ENCODE data around the gene TNP1. TPM values are rescaled to one million over a fixed set of nuclear protein-coding genes. Genes with fewer than 3 reads are reported as not detected.

TNP1 gene
- total and polyA plus RNA-seq, 4 donors: not detected

DNA sequence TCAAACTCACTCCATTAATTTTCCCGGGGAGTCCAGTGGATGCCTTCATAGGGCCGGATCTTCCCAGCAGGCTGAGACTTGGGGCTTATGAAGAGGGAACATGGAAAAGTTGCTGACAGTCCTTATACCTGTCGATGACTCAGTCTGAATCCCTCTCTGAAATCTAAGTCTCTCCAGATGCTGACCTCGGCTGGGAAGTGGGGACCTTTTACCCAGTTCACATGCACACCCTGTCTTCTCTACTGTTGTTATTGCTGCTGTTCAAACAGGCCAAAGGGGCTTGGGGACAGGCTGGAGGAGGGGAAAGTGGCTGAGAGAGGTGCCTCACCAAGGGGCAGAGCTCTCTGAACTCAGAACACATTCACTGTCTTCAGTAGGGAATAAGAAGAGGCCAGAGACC lies 4.1 kb upstream of the TNP1 start:
- no peak for DNase-seq (ENCODE audit: low spot score)
- no peak overlapping the region for H3K9ac ChIP-seq (ENCODE audit: low read depth in 1 of 2, low read length in 2 of 2)
- no peak overlapping the region for H3K27ac ChIP-seq (ENCODE audit: low read depth in 1 of 2, low read length in 2 of 2)
- H3K36me3 ChIP-seq (ENCODE audit: control insufficient read depth in 4 of 4, insufficient read depth in 3 of 4, low read depth in 1 of 4, low read length in 3 of 4): no peaks in the 10 kb centered on the region
- H3K27me3 ChIP-seq (ENCODE audit: control insufficient read depth in 4 of 4, insufficient read depth in 4 of 4, low read length in 3 of 4): no peaks in the 10 kb centered on the region
- no peaks in the 10 kb centered on the region for H3K4me1 ChIP-seq (ENCODE audit: control insufficient read depth in 4 of 4, insufficient read depth in 4 of 4, low read length in 3 of 4)
- WGBS: 81% methylated on average over 4 of the region's 4 CpGs
- H3K4me3 ChIP-seq (ENCODE audit: low read depth in 1 of 3, low read length in 3 of 3): no peak overlapping the region
- no peaks in the 10 kb centered on the region for H3K9me3 ChIP-seq (ENCODE audit: control insufficient read depth in 4 of 4, low read length in 3 of 4)
- TF ChIP-seq SP1 (IDR thresholded peaks at IDR 0.05) (no peak), HNF4G (IDR thresholded peaks at IDR 0.05) (no peak), YY1 (IDR thresholded peaks at IDR 0.05) (no peak), RAD21 (IDR thresholded peaks at IDR 0.05) (no peak)
- TF ChIP-seq, protein P1, sequence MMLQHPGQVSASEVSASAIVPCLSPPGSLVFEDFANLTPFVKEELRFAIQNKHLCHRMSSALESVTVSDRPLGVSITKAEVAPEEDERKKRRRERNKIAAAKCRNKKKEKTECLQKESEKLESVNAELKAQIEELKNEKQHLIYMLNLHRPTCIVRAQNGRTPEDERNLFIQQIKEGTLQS (IDR thresholded peaks at IDR 0.05): no peak
- TF ChIP-seq, protein P2, sequence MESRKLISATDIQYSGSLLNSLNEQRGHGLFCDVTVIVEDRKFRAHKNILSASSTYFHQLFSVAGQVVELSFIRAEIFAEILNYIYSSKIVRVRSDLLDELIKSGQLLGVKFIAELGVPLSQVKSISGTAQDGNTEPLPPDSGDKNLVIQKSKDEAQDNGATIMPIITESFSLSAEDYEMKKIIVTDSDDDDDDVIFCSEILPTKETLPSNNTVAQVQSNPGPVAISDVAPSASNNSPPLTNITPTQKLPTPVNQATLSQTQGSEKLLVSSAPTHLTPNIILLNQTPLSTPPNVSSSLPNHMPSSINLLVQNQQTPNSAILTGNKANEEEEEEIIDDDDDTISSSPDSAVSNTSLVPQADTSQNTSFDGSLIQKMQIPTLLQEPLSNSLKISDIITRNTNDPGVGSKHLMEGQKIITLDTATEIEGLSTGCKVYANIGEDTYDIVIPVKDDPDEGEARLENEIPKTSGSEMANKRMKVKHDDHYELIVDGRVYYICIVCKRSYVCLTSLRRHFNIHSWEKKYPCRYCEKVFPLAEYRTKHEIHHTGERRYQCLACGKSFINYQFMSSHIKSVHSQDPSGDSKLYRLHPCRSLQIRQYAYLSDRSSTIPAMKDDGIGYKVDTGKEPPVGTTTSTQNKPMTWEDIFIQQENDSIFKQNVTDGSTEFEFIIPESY (IDR thresholded peaks at IDR 0.05): no peak

DNA sequence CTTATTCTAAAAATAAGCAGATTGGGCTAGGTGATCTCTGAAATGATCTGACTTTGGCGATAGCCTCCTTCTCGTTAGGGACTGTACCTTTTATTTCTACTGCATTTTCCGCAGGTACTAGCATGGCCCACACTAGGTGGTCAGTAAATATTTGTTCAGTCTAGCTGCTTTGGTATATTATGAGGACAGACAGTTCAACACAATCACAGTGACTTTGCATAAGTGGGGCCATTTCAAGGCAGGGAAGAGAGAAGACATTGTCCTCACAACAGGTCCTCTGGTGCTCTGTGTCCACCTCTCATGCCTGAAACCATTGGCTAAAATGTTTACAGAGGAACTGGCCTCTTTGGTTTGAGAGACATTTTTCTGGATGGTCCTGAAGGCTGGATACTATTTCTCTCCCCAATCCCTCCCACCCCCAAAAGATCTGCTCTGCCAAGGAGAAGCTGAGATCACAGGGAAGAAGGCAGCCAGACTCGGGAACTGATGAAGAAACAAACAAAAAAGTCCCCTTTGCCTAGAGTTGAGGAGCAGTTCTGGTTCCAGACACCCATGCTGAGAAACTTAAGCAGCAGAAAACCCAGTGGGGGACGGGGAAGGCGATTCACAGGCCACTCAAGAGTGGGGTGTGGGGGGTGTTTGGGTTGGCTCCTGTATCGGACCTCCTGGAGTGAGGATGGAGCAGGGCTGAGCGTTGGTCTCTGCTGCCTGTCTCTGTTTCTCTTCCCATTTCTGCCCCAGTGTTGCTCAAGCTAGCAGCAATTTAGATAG lies 2.9 kb upstream of the TNP1 start:
- no peak for TF ChIP-seq SP1 (IDR thresholded peaks at IDR 0.05)
- no peak for TF ChIP-seq EGR1 (IDR thresholded peaks at IDR 0.05; ENCODE audit: low read depth in 2 of 2)
- TF ChIP-seq, protein P3, sequence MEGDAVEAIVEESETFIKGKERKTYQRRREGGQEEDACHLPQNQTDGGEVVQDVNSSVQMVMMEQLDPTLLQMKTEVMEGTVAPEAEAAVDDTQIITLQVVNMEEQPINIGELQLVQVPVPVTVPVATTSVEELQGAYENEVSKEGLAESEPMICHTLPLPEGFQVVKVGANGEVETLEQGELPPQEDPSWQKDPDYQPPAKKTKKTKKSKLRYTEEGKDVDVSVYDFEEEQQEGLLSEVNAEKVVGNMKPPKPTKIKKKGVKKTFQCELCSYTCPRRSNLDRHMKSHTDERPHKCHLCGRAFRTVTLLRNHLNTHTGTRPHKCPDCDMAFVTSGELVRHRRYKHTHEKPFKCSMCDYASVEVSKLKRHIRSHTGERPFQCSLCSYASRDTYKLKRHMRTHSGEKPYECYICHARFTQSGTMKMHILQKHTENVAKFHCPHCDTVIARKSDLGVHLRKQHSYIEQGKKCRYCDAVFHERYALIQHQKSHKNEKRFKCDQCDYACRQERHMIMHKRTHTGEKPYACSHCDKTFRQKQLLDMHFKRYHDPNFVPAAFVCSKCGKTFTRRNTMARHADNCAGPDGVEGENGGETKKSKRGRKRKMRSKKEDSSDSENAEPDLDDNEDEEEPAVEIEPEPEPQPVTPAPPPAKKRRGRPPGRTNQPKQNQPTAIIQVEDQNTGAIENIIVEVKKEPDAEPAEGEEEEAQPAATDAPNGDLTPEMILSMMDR (IDR thresholded peaks at IDR 0.05; ENCODE audit: low read depth, low read length, missing input control): no peak
- no peak for TF ChIP-seq JUND (IDR thresholded peaks at IDR 0.05)
- H3K4me1 ChIP-seq (ENCODE audit: control insufficient read depth in 4 of 4, insufficient read depth in 4 of 4, low read length in 3 of 4): no peaks in the 10 kb centered on the region
- no peaks in the 10 kb centered on the region for H3K27me3 ChIP-seq (ENCODE audit: control insufficient read depth in 4 of 4, insufficient read depth in 4 of 4, low read length in 3 of 4)
- H3K9ac ChIP-seq (ENCODE audit: low read depth in 1 of 2, low read length in 2 of 2): no peak overlapping the region
- no peak overlapping the region for H3K27ac ChIP-seq (ENCODE audit: low read depth in 1 of 2, low read length in 2 of 2)
- no peak for DNase-seq (ENCODE audit: low spot score)
- H3K4me3 ChIP-seq (ENCODE audit: low read depth in 1 of 3, low read length in 3 of 3): no peak overlapping the region
- H3K9me3 ChIP-seq (ENCODE audit: control insufficient read depth in 4 of 4, low read length in 3 of 4): no peaks in the 10 kb centered on the region
- 78% methylated on average over 8 of the region's 8 CpGs for WGBS
- no peaks in the 10 kb centered on the region for H3K36me3 ChIP-seq (ENCODE audit: control insufficient read depth in 4 of 4, insufficient read depth in 3 of 4, low read depth in 1 of 4, low read length in 3 of 4)

DNA sequence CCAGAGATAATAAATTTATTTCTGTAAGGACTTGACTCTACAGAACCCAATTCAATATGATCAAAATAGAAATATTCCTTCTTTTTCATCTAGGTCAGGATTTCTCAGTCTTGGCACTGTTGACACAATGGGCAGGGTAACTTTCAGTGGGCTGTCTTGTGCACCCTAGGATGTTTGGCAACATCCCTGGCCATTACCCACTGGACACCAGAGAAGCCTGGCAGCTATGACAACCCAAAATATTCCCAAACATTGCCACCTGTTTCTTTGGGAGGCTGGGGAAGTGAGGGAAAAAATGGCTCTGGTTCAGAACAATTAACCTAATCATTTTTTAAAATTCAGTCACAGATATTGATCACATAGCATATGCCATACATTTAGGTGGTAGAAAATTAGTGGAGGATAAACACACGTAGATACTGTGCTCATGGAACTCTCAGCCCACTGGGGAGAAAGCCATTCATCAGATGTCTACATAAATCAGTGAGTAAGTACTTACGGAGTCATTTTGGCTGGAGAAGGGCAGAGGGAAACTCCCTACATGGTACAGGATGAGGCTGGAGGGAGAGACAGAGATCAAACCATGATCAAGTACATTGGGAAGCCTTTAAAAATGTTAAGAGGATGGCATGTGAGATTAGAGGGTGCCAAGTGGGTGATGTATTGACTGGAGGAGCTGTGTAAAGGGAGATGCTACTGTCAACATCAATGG lies 718 bp upstream of the TNP1 start:
- Histone ChIP-seq H3K4me3 (ENCODE audit: low read depth in 1 of 3, low read length in 3 of 3) (no peak overlapping the region), H3K36me3 (ENCODE audit: control insufficient read depth in 4 of 4, insufficient read depth in 3 of 4, low read depth in 1 of 4, low read length in 3 of 4) (no peaks in the 10 kb centered on the region), H3K4me1 (ENCODE audit: control insufficient read depth in 4 of 4, insufficient read depth in 4 of 4, low read length in 3 of 4) (no peaks in the 10 kb centered on the region), H3K9ac (ENCODE audit: low read depth in 1 of 2, low read length in 2 of 2) (no peak overlapping the region), H3K27me3 (ENCODE audit: control insufficient read depth in 4 of 4, insufficient read depth in 4 of 4, low read length in 3 of 4) (no peaks in the 10 kb centered on the region), H3K27ac (ENCODE audit: low read depth in 1 of 2, low read length in 2 of 2) (no peak overlapping the region), H3K9me3 (ENCODE audit: control insufficient read depth in 4 of 4, low read length in 3 of 4) (no peaks in the 10 kb centered on the region)
- TF ChIP-seq, protein P4, sequence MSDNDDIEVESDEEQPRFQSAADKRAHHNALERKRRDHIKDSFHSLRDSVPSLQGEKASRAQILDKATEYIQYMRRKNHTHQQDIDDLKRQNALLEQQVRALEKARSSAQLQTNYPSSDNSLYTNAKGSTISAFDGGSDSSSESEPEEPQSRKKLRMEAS (IDR thresholded peaks at IDR 0.05): no peak
- TF ChIP-seq NR2F2 (IDR thresholded peaks at IDR 0.05) (no peak), HNF4A (conservative IDR thresholded peaks at IDR 0.05) (no peak), FOXA1 (IDR thresholded peaks at IDR 0.05) (no peak), SP1 (IDR thresholded peaks at IDR 0.05) (no peak)
- TF ChIP-seq, protein P5, sequence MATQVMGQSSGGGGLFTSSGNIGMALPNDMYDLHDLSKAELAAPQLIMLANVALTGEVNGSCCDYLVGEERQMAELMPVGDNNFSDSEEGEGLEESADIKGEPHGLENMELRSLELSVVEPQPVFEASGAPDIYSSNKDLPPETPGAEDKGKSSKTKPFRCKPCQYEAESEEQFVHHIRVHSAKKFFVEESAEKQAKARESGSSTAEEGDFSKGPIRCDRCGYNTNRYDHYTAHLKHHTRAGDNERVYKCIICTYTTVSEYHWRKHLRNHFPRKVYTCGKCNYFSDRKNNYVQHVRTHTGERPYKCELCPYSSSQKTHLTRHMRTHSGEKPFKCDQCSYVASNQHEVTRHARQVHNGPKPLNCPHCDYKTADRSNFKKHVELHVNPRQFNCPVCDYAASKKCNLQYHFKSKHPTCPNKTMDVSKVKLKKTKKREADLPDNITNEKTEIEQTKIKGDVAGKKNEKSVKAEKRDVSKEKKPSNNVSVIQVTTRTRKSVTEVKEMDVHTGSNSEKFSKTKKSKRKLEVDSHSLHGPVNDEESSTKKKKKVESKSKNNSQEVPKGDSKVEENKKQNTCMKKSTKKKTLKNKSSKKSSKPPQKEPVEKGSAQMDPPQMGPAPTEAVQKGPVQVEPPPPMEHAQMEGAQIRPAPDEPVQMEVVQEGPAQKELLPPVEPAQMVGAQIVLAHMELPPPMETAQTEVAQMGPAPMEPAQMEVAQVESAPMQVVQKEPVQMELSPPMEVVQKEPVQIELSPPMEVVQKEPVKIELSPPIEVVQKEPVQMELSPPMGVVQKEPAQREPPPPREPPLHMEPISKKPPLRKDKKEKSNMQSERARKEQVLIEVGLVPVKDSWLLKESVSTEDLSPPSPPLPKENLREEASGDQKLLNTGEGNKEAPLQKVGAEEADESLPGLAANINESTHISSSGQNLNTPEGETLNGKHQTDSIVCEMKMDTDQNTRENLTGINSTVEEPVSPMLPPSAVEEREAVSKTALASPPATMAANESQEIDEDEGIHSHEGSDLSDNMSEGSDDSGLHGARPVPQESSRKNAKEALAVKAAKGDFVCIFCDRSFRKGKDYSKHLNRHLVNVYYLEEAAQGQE (IDR thresholded peaks at IDR 0.05): no peak
- TF ChIP-seq, protein P1 (IDR thresholded peaks at IDR 0.05): no peak
- DNase-seq (ENCODE audit: low spot score): no peak
- WGBS: 84% methylated on average over 2 of the region's 2 CpGs
